B cell (primary cell): ENCODE data around the gene PLRG1. TPM values are rescaled to one million over a fixed set of nuclear protein-coding genes. Genes with fewer than 3 reads are reported as not detected.

Source experiments
- ATAC-seq: fragments of 200-7000 bp; cut with Tn5 transposase; one replicate; pipeline ENCODE4 v1.10.0; 2021; ENCODE audit warnings: low read depth, mild to moderate bottlenecking, moderate number of reproducible peaks, moderate library complexity
- CTCF ChIA-PET: fragments of 350-600 bp; sonication (Branson Sonifier 250); formaldehyde crosslinking; loops from one replicate; lab custom pipeline; 2021; ENCODE audit warnings: antibody characterized with exemption, inconsistent platforms; lab: Charles Lee
- POLR2A ChIA-PET: fragments of 350-600 bp; sonication (Branson Sonifier 250); formaldehyde crosslinking; loops from one replicate; lab custom pipeline; 2021; ENCODE audit warnings: antibody characterized with exemption; lab: Charles Lee
- DNase-seq: peaks from one replicate; pipeline ENCODE4 v3.0.0; 2013
- H2AFZ ChIP-seq: 2 replicates; pipeline ENCODE4 v1.6.1; 2012; ENCODE audit warnings: mild to moderate bottlenecking, low read depth, low read length; ENCODE audit not compliant: insufficient read depth, poor library complexity, severe bottlenecking
- H3K27ac ChIP-seq, 2 donors: 1 replicate in 1 of 2; 2 replicates in 1 of 2; pipeline ENCODE4 v1.5.1; 2012 to 2013; ENCODE audit warnings: low read length in 2 of 2, mild to moderate bottlenecking in 2 of 2, moderate library complexity in 1 of 2
- H3K27me3 ChIP-seq, 4 experiments: fragments of 200-600 bp in 1 of 4; sonication (generic) in 1 of 4; replicated peaks in 1 of 4; 1 replicate in 2 of 4; 2 replicates in 2 of 4; pipeline versions ENCODE4 v1.6.1 to v1.7.0; 2013 to 2016; ENCODE audit warnings: low read length in 3 of 4, mild to moderate bottlenecking in 2 of 4, mixed read lengths in 1 of 4, moderate library complexity in 1 of 4; ENCODE audit not compliant: insufficient read depth in 4 of 4, control insufficient read depth in 3 of 4; ENCODE audit errors: control extremely low read depth in 1 of 4
- H3K36me3 ChIP-seq, 2 experiments: replicated peaks in 1 of 2; 1 replicate in 1 of 2; 2 replicates in 1 of 2; pipeline versions ENCODE4 v1.6.1 to v1.7.1; 2013; ENCODE audit warnings: low read length in 1 of 2; ENCODE audit not compliant: insufficient read depth in 2 of 2, control insufficient read depth in 1 of 2; ENCODE audit errors: control extremely low read depth in 1 of 2, extremely low read depth in 1 of 2
- H3K4me1 ChIP-seq, 2 donors: fragments of 200-600 bp in 1 of 2; sonication (generic) in 1 of 2; 1 replicate in 1 of 2; 2 replicates in 1 of 2; pipeline versions ENCODE4 v1.5.1 to v1.6.1; 2013 to 2017; ENCODE audit warnings: low read length in 2 of 2; ENCODE audit not compliant: control insufficient read depth in 2 of 2, insufficient read depth in 2 of 2
- H3K4me2 ChIP-seq: replicated peaks from 2 replicates; pipeline ENCODE3; 2012; ENCODE audit warnings: mild to moderate bottlenecking, low read depth, low read length; ENCODE audit not compliant: poor library complexity, severe bottlenecking
- H3K4me3 ChIP-seq, 5 experiments: fragments of 200-600 bp in 1 of 5; sonication (generic) in 1 of 5; 1 replicate in 3 of 5; 2 replicates in 2 of 5; pipeline versions ENCODE4 v1.5.1 to v1.7.0; 2011 to 2016; ENCODE audit warnings: low read length in 4 of 5, mild to moderate bottlenecking in 4 of 5, low read depth in 2 of 5, control low read depth in 1 of 5, moderate library complexity in 1 of 5; ENCODE audit not compliant: insufficient read depth in 1 of 5; ENCODE audit errors: control extremely low read depth in 1 of 5, extremely low read depth in 1 of 5
- H3K79me2 ChIP-seq: fragments of 200-600 bp; sonication (generic); one replicate; pipeline ENCODE4 v1.6.0; 2016; ENCODE audit warnings: low read length; ENCODE audit not compliant: control insufficient read depth, insufficient read depth
- H3K9ac ChIP-seq: fragments of 200-600 bp; sonication (generic); 2 replicates; pipeline ENCODE4 v1.6.1; 2017; ENCODE audit warnings: mild to moderate bottlenecking, low read length, moderate library complexity
- H3K9me3 ChIP-seq, 3 donors: one replicate each; pipeline versions ENCODE4 v1.6.1 to v1.7.1; 2013; ENCODE audit warnings: low read length in 2 of 3; ENCODE audit not compliant: control insufficient read depth in 2 of 3, insufficient read depth in 1 of 3; ENCODE audit errors: control extremely low read depth in 1 of 3
- H4K20me1 ChIP-seq: 2 replicates; pipeline ENCODE4 v1.6.0; 2012; ENCODE audit warnings: mild to moderate bottlenecking, low read length; ENCODE audit not compliant: insufficient read depth, control insufficient read depth, poor library complexity, severe bottlenecking
- H3K27ac Mint-ChIP-seq: one replicate; pipeline ENCODE4 v1.8.0; 2021; ENCODE audit warnings: mixed read lengths
- H3K27me3 Mint-ChIP-seq: one replicate; pipeline ENCODE4 v1.8.0; 2021; ENCODE audit warnings: mixed read lengths
- H3K4me1 Mint-ChIP-seq: one replicate; pipeline ENCODE4 v1.8.0; 2021; ENCODE audit warnings: mixed read lengths
- H3K4me3 Mint-ChIP-seq: one replicate; pipeline ENCODE4 v1.8.0; 2021; ENCODE audit warnings: mixed read lengths
- H3K9me3 Mint-ChIP-seq: one replicate; pipeline ENCODE4 v1.8.0; 2022; ENCODE audit warnings: mixed read lengths; ENCODE audit not compliant: insufficient read depth
- CTCF ChIP-seq: fragments of 200-600 bp; IDR thresholded peaks from one replicate; pipeline ENCODE4 v1.8.0; 2022; ENCODE audit warnings: antibody characterized with exemption, mild to moderate bottlenecking
- EZH2 ChIP-seq: IDR thresholded peaks from 2 replicates; pipeline ENCODE4 v1.6.1; 2012; ENCODE audit warnings: borderline replicate concordance, low read depth, mild to moderate bottlenecking, moderate library complexity, low read length; ENCODE audit not compliant: insufficient read depth, poor library complexity, severe bottlenecking
- WGBS: methylation state at CpG from one replicate; pipeline ENCODE4 v1.1.5; 2013; ENCODE audit warnings: missing lambda C conversion rate; ENCODE audit not compliant: insufficient coverage; 5-methylcytosine and 5-hydroxymethylcytosine counted together
- intact Hi-C: fragments of 100-400 bp; cut with micrococcal nuclease; formaldehyde crosslinking; loops from one replicate; pipeline ENCODE4 v1.10.0; 2022
- polyA plus RNA-seq: library from polyadenylated mRNA; depleted of rRNA; stranded (reverse); fragments of >200 nt; gene quantifications from 2 replicates; pipeline ENCODE4 v1.2.3, GENCODE V29; 2012
- total RNA-seq, 2 donors: library from RNA; stranded (reverse); fragments of 120-200 nt in 1 of 2; gene quantifications; 1 replicate in 1 of 2; 2 replicates in 1 of 2; pipeline versions ENCODE4 v1.2.3 to v1.2.4, GENCODE V29; 2013 to 2022

Gene PLRG1
- total and polyA plus RNA-seq, 2 donors (not counting 1 experiment from before 2014, with no cell fraction given), result 41.8 to 79.0 TPM

GRCh38 chr4:154562697-154563254 lies 12.6 kb upstream of the PLRG1 start, which contains the start of gene FGB:
Gene FGB, plus strand, starts transcription at chr4:154563011. Its CDS starts 8 bp downstream, at chr4:154563019.
- Mint-ChIP-seq H3K27me3 (peaks cover 11% of the 10 kb centered on the region), H3K9me3 (no peaks in the 10 kb centered on the region), H3K4me3 (no peak within 1 kb of the TSS), H3K27ac (no peak within 1 kb of the TSS), H3K4me1 (no peaks in the 10 kb centered on the region)
- CTCF ChIA-PET, result interaction anchor here (15.7 kb wide), 1 partner anchor 58 kb away, joined by 357 read pairs; no protein-coding TSS in a partner anchor
- Histone ChIP-seq H3K27ac (no peak within 1 kb of the TSS), H4K20me1 (no peaks in the 10 kb centered on the region), H3K4me1 (no peaks in the 10 kb centered on the region), H3K79me2 (no peaks in the 10 kb centered on the region), H3K9me3 (no peaks in the 10 kb centered on the region), H3K9ac (no peak within 1 kb of the TSS), H2AFZ (no peak within 1 kb of the TSS), H3K4me3 (no peak within 1 kb of the TSS), H3K4me2 (no peak within 1 kb of the TSS), H3K36me3 (no peaks in the 10 kb centered on the region), H3K27me3 (peaks cover 0 to 2% (median 0%) of the 10 kb centered on the region in 4 experiments)
- ATAC-seq (no peak), DNase-seq (no peak)
- intact Hi-C loops, result no loop called here
- no CpG with 5 or more reads among the region's 2 CpGs for WGBS
- POLR2A ChIA-PET, result no interaction called here
- TF ChIP-seq EZH2 (no peak), CTCF (no peak)

- no peaks in the 10 kb centered on the region for H3K4me1 Mint-ChIP-seq
- no peaks in the 10 kb centered on the region for H3K79me2 ChIP-seq
- H3K9me3 ChIP-seq, result no peaks in the 10 kb centered on the region
- H3K4me2 ChIP-seq, result no peak overlapping the region
- peaks cover 0 to 2% (median 0%) of the 10 kb centered on the region in 4 experiments for H3K27me3 ChIP-seq
- TF ChIP-seq CTCF, result no peak
- no peak for TF ChIP-seq EZH2
- DNase-seq (no peak), ATAC-seq (no peak)
- H3K4me3 Mint-ChIP-seq, result no peak overlapping the region
- no peak overlapping the region for H3K27ac ChIP-seq
- H2AFZ ChIP-seq, result no peak overlapping the region
- no peak overlapping the region for H3K27ac Mint-ChIP-seq
- no peaks in the 10 kb centered on the region for H3K36me3 ChIP-seq
- no peak overlapping the region for H3K9ac ChIP-seq
- H3K9me3 Mint-ChIP-seq, result no peaks in the 10 kb centered on the region
- intact Hi-C loops, result no loop called here
- H3K27me3 Mint-ChIP-seq, result peaks cover 3% of the 10 kb centered on the region
- no peaks in the 10 kb centered on the region for H4K20me1 ChIP-seq
- WGBS, result 92% methylated on average over 2 of the region's 4 CpGs
- ChIA-PET POLR2A (no interaction called here), CTCF (interaction anchor here (15.7 kb wide), 1 partner anchor 60 kb away, joined by 357 read pairs; no protein-coding TSS in a partner anchor)
- H3K4me1 ChIP-seq, result no peaks in the 10 kb centered on the region
- H3K4me3 ChIP-seq, result no peak overlapping the region
These were observed 10.6 kb upstream of the PLRG1 start for GRCh38 chr4:154560824-154561231.
